ELF-1 (cell line): ENCODE data around the gene ACP6.
A peak's percentile ranks its signal among the peaks of the same experiment; 100 is the strongest.
"Not testable (repeated sequence)": the region's sequence is repeated elsewhere in the genome, so short reads cannot be mapped to it uniquely, and the experiment has no call there.

Experiments
- DNase-seq: peaks from one replicate; pipeline ENCODE4 v3.0.0-alpha.2; 2016; ENCODE audit warnings: low read depth, low spot score

The ACP6 gene

DNA sequence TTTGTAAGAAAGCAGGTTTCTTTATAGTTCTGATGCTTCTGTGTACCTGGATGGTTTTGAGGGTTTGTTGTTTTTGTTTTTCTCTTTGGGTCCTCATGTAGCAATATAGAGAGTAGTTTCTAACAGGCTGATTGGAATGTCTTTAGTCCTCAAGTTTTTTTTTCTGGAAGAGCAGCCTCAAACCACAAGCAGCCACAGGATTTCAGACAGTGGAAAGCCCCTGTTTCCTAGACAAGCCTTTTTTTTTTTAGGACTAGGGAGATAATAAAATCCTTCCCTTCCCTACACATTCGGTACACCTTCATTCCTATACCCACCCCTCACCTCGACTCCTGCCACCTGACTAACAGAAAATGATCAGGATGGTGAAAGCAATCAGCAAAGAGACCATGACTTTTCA lies 47.6 kb downstream of the ACP6 start:
- DNase-seq, result no peak

DNA sequence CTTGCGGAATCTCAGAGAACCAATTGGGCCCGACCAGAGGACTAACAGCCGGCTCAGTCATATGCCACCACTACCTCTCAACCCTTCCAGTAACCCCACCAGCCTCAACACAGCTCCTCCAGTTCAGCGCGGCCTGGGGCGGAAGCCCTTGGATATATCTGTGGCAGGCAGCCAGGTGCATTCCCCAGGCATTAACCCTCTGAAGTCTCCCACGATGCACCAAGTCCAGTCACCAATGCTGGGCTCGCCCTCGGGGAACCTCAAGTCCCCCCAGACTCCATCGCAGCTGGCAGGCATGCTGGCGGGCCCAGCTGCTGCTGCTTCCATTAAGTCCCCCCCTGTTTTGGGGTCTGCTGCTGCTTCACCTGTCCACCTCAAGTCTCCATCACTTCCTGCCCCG lies 49.8 kb downstream of the ACP6 start:
- no peak for DNase-seq

DNA sequence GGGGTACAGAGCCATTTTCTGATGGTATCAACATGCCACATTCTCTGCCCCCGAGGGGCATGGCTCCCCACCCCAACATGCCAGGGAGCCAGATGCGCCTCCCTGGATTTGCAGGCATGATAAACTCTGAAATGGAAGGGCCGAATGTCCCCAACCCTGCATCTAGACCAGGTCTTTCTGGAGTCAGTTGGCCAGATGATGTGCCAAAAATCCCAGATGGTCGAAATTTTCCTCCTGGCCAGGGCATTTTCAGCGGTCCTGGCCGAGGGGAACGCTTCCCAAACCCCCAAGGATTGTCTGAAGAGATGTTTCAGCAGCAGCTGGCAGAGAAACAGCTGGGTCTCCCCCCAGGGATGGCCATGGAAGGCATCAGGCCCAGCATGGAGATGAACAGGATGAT lies 50.6 kb downstream of the ACP6 start:
- DNase-seq, result no peak

DNA sequence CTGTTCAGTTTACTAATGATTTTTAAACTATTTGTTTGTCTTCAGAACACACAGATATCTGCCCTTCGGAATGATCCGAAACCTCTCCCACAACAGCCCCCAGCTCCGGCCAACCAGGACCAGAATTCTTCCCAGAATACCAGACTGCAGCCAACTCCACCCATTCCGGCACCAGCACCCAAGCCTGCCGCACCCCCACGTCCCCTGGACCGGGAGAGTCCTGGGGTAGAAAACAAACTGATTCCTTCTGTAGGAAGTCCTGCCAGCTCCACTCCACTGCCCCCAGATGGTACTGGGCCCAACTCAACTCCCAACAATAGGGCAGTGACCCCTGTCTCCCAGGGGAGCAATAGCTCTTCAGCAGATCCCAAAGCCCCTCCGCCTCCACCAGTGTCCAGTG lies 51.6 kb downstream of the ACP6 start:
- DNase-seq, result no peak

DNA sequence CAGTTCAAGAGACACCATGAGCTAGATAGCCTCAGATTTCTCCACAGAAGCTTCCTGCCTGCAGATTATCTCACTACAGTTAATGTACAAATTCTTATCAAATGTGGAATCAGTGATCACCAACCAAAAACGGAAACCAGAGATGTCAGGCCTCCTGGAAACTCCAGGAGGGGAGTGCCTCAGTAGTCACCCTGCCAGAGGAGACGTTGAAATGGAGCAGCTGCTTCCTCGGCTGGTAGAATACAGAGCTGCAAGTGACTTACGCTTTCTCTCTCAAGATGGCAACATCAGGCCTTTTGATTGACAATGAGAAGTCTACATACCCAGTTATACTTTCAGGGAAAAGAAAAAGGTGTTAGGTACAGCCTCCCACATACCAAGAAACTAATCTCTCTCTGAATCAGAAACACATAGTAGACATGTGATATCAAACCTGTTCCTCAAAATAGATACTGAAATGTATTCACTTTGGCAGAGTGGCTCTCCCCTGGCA lies 52.2 kb downstream of the ACP6 start:
- no peak for DNase-seq

DNA sequence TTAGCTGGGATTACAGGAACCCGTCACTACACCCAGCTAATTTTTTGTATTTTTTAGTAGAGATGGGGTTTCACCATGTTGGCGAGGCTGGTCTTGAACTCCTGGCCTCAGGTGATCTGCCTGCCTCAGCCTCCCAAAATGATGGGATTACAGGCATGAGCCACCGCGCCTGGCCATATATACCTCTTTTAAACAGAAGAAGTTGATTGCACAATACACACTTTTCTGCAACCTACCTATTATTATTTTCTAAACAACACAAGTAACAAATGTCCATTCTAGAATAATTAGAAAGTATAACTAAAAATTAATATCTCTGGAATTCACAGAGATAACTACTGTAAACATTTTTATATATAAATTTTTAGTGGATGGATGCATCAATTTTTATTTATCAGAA lies 55.4 kb downstream of the ACP6 start:
- DNase-seq, result not testable (repeated sequence)

DNA sequence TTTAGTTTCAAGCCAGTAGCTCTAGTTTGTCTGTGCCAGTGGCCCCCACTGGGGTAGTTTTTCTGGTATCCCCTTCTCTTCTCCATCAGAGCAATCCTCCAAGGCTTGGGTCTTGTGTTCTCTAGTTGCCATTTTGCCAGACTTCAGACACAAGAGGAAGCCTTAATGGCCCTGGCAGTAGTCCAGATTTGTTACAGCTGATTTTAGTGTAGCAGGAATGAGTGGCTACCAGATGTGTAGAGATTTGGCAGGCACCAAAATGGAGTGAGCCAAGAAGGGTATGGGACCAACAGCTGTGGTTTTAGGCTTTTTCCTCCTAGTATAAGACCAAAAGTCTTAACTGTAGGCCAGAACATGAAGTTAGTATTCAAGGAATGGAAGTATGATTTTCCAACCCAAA lies 56.8 kb downstream of the ACP6 start:
- no peak for DNase-seq

DNA sequence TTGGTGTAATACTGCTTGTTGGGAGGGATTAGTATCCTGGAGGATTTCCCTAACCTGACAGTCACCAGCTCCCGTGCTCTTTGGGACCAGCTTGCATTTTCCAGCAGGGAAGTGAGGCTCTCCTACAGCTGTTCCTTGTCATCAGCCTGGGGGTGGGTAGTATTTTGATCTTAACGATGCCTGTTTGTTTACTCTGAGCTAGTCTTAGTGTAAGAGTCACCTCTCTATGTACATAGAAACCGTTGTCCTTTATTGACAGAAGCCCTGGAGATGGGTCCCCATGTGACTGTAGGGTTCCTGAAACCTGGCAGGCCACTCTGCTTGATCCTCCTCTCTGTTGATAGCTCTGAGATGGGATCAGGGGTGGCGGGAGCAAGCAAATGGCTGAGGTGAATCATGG lies 58.0 kb downstream of the ACP6 start:
- DNase-seq, result no peak

DNA sequence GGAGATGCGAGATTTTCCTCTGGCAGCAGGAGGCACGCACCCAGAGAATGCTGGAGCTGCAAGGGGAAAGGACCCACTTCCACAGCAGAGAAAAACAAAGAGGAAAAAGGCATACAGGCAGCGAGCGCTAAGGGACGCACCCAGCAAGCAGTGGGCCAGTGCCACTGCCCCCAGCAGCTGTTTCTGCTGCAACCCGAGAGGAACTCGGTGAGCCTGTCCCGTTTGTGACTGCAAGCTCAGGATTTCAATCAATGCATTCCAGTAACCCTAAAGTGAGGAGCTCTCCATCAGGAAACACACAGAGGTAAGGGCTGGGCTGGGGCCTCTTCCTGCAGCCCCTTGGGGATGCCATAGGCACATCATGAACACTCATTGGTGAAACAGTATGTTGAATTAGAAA lies 58.7 kb downstream of the ACP6 start:
- no peak for DNase-seq

DNA sequence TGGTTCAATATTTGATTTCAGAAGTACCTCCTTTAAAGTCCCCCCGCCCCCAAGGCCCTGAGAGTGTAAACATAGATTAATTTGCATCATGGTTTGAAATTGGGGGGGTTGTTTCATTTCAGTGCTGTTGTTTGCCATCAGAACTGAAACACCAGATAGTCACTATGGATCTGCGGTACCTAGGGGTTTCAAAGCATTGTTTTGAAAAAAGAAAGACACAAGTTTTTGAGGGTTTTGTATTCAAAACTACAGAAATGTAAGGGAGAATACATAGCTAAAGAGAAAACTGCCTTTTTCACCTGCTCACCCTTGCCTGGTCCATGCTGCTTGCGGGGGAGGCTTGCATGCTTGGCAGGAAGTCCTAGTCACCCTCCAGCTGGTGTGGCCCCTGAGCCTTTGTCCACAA lies 59.3 kb downstream of the ACP6 start:
- no peak for DNase-seq

DNA sequence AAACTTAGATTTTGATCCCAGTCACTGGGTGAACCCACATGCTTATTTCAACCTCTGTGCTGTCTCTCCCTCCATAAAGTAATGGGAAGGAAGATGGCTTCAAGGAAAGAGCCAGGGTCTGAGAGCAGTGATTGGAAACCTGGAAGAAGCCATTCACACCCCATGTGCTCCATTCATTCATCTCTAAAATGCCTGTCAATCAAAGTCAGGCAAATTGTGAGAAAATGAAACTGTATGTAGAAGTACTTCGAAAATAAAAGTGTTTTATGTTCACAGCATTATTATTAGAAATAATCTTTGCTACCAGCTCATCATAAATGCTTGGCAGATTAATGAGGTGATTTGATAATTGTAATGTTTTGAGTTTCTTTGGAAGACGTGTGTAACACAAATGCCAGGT lies 61.0 kb downstream of the ACP6 start:
- no peak for DNase-seq

DNA sequence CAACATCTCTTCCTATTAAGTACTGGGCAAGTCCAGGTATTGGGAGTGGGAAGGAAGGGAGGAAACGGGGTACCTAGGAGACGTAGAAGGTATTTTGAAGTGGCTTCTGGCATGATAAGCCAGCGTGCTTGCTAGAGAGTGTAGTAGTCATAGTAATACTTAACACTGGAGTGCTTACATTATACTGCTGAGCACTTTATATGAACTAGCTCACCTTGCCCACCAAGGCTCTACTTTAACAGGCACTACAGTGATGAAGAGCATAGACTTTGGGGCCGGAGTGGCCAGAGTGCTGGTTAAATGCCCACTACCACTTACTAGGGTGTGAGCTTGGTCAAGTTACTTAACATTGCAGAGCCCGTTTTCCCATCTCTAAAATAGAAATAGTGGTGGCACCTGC lies 61.7 kb downstream of the ACP6 start:
- DNase-seq, result no peak

DNA sequence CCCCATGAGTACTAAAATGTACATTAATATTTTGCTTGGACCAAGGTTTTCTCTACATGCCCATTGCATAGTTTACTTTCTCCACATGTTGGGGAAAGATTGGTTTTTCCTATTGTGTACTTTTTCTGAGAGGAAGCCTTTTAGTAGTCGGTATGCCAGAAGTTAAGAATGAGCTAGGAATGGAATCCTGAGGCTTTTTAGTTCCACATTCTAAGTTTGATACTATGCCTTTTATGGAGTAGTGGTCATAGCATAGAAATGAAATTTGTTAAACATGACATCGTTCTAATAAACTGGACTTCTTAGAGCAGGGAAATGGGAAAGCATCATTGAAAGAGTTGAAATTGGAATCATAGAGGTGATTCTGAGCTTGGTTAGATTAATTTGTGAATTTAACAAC lies 64.7 kb downstream of the ACP6 start:
- no peak for DNase-seq

DNA sequence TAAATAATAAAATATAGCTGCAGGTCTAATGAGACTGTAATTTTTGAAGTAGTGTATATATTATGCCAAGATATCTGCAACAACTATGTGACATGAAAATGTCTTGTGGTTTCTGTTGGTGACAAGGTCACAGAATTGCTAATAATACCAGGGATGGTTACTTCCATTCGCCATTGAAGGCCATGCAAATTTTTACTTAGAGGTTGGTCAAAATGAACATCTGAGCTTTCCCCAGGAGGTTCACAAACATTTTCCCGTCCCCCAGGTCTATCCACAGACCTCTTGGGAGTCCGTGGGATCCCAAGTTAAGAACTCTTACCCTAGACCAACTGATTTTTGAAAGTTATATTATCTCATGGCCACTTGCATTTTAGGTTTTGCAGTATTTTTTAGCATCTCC lies 66.3 kb downstream of the ACP6 start:
- DNase-seq, result no peak

DNA sequence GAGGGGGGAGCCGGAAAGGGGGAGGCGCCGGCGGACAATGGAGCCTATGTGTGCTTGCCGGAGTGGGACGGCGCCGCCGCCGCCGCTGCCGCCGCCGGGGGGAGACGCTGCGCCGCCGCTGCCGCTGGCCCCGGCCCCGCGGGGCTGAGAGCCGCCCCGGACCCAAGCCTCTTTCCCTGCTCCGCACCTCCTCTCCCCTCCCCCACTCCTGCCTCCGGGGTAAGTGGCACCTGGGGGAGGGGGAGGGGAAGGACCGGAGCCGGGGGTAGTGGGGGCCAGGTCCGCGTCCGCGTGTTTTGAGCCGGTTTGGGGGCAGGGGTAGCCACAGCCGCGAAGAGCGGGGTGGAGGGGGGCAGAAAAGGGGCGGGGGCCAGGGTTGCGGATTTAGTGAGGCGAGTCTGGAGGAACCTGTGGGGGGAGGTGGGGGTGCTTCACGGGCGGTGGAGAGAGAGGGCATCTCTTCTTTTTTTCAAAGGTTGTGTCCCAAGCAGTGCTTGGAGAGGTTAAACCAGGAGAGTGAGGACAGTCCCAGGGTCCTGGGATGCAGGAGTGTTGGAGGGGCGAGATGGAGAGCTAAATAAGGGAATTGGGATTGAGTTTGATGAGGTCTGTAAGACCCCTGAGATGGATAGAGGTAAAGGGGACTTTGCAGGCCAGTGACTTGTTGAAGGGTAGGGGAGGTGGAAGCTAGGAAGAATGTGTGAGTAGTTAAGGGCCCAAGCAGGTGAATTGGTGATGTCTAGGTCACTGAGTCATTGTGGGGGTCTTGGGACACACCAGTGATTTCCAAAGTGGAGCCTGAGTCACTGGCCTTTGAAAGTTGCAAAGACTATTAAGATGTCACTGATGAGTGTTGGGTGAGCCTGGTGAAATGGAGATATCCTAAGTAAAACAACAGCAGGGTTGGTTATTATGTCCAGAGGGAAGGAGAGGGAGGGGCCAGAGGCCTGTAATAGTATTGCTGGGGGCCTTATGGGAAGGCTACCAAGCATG lies 69.9 kb downstream of the ACP6 start:
- DNase-seq, result peak; percentile 47

DNA sequence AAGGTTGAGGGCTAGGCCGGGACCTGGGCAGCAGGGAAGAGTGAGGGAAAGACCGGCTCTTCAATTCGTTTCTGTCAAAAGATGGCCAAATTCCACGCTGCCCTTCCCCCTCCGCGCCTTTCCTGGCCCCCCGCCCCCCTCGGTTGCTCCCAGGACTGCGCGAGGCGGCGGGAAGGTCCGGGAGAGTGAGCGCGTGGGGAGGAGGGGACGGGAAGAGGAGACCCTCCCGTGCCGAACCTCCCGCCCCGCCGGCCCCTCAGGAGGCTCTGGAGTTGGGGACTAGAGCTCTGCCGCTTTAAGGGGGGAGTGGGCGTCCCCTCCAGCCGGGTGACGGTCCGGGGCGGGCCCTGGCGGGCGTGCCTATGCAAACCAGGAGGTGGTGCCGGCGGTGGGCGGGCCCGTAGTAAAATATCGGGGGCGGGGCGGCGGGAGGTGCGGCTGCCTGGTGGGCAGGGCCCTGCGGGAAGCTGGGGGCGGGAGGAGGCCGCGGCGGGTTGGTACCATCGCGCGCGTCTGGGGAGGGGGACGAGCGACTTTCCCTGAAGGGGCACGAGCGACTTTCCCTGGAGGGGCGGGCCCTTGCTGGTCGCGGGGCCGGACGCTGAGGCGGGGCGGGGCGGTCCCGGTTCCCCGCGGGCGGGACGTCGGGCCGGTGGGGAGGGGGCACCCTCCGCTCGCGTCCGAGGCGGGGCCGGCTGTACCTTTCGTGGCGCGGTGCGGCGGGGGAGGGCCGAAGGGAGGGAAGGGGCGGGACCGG lies 70.8 kb downstream of the ACP6 start:
- DNase-seq, result peak; percentile 94

DNA sequence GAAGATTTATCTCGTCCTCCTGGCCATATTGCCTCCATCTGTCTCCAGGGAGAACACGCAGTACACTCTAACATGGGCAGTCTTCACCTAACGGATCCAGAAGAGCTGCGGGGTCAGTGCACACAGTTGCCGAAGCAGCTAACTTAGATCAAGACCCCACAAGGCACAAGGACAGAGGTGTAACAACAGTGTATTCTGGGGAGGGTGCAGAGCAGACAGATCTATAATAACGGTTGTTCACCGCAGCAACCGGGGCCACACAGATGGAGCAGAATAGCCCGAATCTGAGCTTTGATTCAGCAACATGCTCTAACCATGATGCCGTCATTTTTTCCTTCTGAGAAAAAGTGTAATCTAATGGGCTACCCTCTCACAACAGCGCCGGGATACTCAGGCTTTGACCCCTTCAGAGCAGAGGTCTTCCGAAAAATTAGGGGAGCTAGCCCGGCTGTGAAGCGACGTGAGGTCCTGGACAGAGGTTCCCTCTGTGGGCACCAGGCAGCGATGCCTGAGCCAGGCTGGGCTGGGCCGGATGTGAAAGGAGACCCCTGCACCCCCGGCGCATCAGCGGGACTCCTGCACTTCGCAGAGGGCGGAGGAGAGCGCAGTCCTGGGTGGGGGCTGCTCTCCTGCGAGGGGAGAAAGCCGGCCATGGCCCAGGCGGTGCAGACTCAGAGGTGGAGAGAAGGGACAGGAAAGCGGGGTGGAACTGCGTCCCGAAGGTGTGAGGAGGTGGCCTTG lies 71.5 kb downstream of the ACP6 start:
- DNase-seq, result peak; percentile 73

DNA sequence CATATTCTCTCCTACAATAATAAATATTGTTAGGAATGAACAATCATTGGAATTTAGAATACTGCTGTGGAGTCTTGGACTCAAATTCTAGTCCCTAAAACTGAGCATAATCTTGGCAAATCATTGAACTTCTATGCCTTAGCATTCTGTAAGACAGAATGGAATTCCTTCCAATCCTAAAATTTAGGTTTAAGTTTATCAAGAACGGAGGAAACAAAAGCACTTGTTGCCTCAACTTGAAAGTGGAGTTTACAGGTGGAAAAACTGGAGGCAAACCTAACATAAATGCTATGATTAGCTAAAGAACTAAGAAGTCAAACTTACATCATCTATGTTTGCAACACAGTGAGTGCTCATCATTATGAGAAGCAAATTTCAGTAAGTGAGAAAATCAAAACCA lies 73.3 kb downstream of the ACP6 start:
- DNase-seq, result no peak
